AG09309 (cell line): Measurements from ENCODE around the gene KHNYN.

Experiments used
- DNase-seq: peaks from one replicate; pipeline ENCODE4 v3.0.0-alpha.2; 2010; ENCODE audit warnings: low read depth
- H3K4me3 ChIP-seq: 2 replicates; pipeline ENCODE4 v1.5.1; 2011; ENCODE audit warnings: mild to moderate bottlenecking, low read depth, low read length, moderate library complexity; ENCODE audit not compliant: control insufficient read depth
- CTCF ChIP-seq: IDR thresholded peaks from 2 replicates; pipeline ENCODE4 v1.5.1; 2011; ENCODE audit warnings: mild to moderate bottlenecking, low read depth, low read length, inconsistent platforms; ENCODE audit not compliant: insufficient read depth, control insufficient read depth; ENCODE audit errors: missing control alignments

KHNYN gene

GRCh38 chr14:24439257-24439656 lies 9.5 kb downstream of the KHNYN start:
- TF ChIP-seq CTCF = no peak
- DNase-seq = no peak

GRCh38 chr14:24439830-24440605 lies 10.3 kb downstream of the KHNYN start:
- no peak overlapping the region for H3K4me3 ChIP-seq
- TF ChIP-seq CTCF = no peak
- DNase-seq = no peak

More at GRCh38 chr14:24439257-24439656, 9.5 kb downstream of the KHNYN start:
- no peak overlapping the region for H3K4me3 ChIP-seq

- no peak for DNase-seq
- no peak overlapping the region for H3K4me3 ChIP-seq
- TF ChIP-seq CTCF = no peak
Measured at GRCh38 chr14:24440606-24441399, 11.0 kb downstream of the KHNYN start.

GRCh38 chr14:24441485-24441884 lies 11.7 kb downstream of the KHNYN start:
- H3K4me3 ChIP-seq = peak overlapping the region; percentile 64
- DNase-seq = no peak
- TF ChIP-seq CTCF = no peak

GRCh38 chr14:24441904-24442239 lies 12.1 kb downstream of the KHNYN start:
- TF ChIP-seq CTCF = no peak
- no peak for DNase-seq
- H3K4me3 ChIP-seq = peak overlapping the region; percentile 64

GRCh38 chr14:24442240-24443052 lies 12.7 kb downstream of the KHNYN start, which contains the start of gene SDR39U1:
SDR39U1 (minus strand) TSS chr14:24442776; CDS start chr14:24442769, 7 bp downstream.
- H3K4me3 ChIP-seq = peak within 1 kb of the TSS; percentile 64
- TF ChIP-seq CTCF = no peak

More at GRCh38 chr14:24442240-24443052, 12.7 kb downstream of the KHNYN start, which contains the start of gene SDR39U1:
- peak; percentile 96 for DNase-seq
